Activated T-cell treated with anti-CD3 and anti-CD28 coated beads for 1 hour (primary cell): ENCODE results near the gene NCS1.
"Not testable (repeated sequence)": the region's sequence is repeated elsewhere in the genome, so short reads cannot be mapped to it uniquely, and the experiment has no call there.

Source experiments
- DNase-seq: peaks from one replicate; pipeline ENCODE4 v3.0.0-alpha.2; 2020; ENCODE audit warnings: low read depth

The NCS1 gene

GRCh38 chr9:130263601-130264413 lies 91.6 kb downstream of the NCS1 start:
- DNase-seq, result no peak

DNA sequence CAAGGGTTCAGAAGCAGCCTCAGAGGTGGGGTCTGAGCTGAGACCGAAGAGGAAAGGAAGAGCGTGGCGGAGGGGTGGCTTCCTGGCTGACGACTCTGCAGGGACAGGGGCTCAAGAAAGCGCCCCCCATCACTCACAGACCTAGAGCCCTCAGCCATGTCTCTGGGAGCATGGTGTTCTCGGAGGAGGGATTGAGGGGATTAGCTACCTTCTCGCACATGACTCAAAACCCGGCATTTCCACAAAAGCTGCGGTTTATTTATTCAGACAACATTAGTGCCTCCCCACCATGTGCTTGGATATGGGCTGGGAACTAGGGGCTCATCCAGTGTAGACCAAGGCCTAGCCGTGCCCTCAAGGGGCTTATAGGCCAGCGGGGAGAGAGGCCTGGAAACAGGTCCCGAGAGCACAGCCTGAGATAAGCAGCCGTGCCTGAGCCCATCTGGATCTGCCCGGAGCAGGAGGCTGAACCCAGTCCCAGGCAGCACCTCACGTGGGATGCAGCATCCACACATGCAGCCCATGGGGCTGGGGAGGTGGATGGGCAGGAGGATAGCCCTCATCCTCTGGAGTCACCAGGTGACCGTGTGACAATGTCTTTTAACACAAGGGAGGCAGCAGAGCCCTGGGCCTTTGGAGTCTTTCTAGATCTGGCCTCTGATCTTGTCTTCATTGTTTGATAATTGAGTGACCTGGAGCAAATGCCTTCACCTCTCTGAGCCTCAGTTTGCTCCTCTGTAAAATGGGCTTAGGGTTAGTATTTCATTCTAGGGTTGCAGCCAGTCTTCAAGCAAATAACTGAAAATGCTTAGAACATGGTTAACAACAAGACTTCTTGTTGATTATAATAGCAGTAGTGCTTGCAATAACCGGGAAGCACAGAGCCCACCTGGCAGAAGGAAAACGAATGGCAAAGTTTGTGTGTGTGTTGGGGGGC lies 92.5 kb downstream of the NCS1 start:
- DNase-seq, result no peak

DNA sequence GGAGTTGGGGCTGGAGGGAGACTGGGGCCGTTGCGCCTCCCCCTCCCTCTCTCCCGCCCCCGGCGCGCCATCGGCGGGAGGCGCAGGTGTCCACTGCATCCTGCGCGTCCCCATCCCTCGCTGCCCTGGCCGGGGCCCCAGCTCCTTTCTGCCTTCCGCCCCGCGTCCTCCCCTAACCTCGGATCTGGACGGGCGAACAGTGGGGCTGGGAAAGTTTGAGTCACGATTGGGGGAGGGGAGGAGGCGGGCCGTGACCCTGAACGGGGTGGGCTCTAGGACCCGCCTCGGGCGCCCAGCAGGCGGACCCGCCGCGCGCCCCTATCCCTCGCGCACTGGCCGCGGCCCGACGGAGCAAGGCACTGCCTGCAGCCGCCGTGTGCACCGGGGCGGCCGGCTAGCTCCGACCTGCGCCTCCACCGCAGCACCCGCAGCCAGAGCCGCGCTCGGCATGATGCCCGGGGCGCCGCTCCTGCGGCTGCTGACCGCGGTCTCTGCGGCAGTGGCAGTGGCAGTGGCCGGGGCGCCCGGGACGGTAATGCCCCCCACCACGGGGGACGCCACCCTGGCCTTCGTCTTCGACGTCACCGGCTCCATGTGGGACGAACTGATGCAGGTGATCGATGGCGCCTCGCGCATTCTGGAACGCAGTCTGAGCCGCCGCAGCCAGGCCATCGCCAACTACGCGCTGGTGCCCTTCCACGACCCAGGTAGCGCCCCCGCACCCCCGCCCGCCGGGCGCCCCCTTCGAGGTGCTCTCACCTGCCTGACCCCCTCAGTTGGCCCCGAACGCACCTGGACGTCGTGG lies 93.4 kb downstream of the NCS1 start, which contains the start of gene HMCN2:
TSS of gene HMCN2 (plus strand) at position 330 of the 805 bp plus-strand sequence. CDS start at position 449, 119 bp downstream.
- DNase-seq, result no peak

GRCh38 chr9:130266236-130267098 lies 94.3 kb downstream of the NCS1 start:
- DNase-seq, result no peak

DNA sequence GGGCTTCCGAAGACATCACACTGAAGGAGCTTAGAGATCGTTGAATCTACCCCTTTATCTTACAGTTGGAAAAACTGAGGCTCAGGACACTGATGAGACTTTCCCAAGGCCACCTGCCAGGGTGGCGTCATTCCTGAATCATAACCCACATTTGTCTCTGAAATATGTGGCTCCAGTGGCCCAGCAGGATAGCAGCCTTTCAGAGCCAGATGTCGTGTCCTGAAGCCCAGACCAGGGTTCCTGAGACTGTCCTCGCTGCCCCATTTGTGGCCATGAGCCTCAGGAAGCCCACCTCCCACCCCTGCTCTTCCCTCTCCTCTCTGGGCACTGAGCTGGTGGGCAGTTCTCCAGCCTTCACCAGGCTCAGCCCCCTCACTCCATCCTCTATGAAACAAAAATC lies 95.7 kb downstream of the NCS1 start:
- DNase-seq, result no peak

- no peak for DNase-seq
These were observed 96.5 kb downstream of the NCS1 start for GRCh38 chr9:130268521-130269211.

- DNase-seq, result no peak
These were observed 99.3 kb downstream of the NCS1 start for GRCh38 chr9:130271473-130271872.

GRCh38 chr9:130275156-130275555 lies 103.0 kb downstream of the NCS1 start:
- DNase-seq, result no peak

DNA sequence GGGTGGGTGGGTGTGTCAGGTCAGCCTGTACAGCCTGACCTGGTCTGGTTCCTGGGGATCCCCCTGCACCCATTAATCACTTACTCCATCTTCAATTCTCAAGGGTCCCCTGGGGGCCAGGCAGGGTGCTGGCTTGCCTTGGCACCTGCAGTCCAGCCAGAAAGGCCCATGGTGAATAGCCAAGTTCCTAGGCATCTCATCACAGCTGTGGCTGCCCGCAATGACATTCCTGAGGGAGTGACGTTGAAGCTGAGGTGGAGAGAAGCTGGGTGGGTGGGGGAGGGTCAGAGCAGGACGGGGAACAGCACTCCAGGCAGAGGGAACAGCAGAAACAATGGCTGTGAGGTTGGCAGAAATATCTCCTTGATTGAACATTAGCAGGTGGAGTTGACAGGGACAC lies 103.9 kb downstream of the NCS1 start:
- DNase-seq, result no peak

- no peak for DNase-seq
These were observed 104.8 kb downstream of the NCS1 start for GRCh38 chr9:130276955-130277354.

DNA sequence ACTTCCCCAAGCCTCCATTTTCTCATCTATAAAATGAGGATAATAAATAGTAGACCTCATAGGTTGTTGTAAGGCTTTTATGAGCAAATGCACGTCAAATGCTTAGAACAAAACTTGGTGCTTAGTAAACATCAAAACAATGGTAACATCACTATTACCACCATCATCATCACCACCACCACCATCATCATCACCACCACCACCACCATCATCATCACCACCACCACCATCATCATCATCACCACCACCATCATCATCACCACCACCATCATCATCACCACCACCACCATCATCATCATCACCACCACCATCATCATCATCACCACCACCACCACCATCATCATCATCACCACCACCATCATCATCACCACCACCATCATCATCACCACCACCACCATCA lies 105.3 kb downstream of the NCS1 start:
- DNase-seq, result not testable (repeated sequence)

GRCh38 chr9:130283539-130284248 lies 111.5 kb downstream of the NCS1 start:
- no peak for DNase-seq

DNA sequence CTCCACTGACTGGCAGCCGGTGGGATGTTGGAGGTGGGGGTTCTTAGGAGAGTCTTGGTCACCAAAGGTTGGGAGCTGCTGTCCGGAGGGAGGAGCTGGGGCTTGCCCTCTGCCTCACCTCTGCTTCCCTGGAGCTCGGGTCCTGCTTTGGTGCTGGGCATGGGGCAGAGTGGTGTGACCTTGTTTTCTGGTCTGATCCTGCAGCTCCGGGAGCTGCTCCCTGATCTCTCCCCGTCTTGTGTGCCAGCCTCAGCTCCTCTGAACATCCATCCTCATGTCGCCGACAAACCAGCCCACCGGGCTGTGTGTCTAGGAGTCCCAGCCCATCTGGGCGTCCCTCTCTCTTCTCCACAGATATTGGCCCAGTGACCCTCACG lies 112.0 kb downstream of the NCS1 start:
- no peak for DNase-seq

GRCh38 chr9:130284690-130285089 lies 112.5 kb downstream of the NCS1 start:
- DNase-seq, result no peak

- DNase-seq, result no peak
These were observed 113.1 kb downstream of the NCS1 start for GRCh38 chr9:130285271-130285670.

DNA sequence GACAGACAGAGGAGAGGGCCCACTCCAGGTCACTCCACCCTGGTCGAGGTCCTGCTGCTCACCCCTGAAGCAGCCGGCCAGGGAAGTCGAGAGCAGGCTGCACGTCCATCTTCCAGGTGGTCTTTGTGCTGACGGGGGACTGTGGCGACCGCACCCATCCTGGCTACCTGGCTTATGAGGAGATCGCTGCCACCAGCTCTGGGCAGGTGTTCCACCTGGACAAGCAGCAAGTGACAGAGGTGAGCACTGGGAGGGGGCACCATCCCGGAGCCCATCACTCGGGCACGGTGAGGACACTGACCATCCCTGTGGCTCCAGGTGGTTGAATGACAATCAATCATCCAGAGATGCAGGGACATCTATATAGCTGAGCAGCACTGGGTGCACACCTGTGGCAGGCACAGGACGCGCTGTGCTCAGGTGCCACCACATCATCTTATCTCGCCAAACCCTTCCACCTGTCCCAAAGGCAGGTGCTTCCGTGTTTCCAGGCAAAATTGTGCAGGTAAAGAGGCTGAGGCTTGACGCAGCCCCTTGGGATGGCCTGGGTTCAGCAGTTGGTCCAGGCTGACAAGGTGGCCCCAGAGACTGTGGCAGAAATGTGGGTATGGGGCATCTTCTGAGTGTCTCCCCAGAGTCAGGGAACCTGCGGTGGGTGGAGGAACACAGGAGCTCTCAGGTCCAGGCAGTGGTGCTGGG lies 114.0 kb downstream of the NCS1 start:
- no peak for DNase-seq
